Transverse colon (tissue), 4 donors: ENCODE results near the gene ATG2A. TPM values are rescaled to one million over a fixed set of nuclear protein-coding genes. Genes with fewer than 3 reads are reported as not detected.

ENCODE experiments used
- DNase-seq: peaks from one replicate; pipeline ENCODE4 v3.0.0-alpha.2; 2019
- H3K27ac ChIP-seq, 4 donors: fragments of 200-600 bp; sonication (generic); 2 replicates each; pipeline ENCODE4 v1.5.1; 2016 to 2018; ENCODE audit warnings: inconsistent platforms in 4 of 4
- H3K27me3 ChIP-seq: fragments of 200-600 bp; sonication (generic); 2 replicates; pipeline ENCODE4 v1.5.1; 2017; ENCODE audit warnings: inconsistent platforms
- H3K36me3 ChIP-seq, 4 donors: fragments of 200-600 bp; sonication (generic); 2 replicates each; pipeline ENCODE4 v1.5.1; 2017 to 2019; ENCODE audit warnings: inconsistent platforms in 4 of 4
- H3K4me1 ChIP-seq, 4 donors: fragments of 200-600 bp; sonication (generic); 2 replicates each; pipeline ENCODE4 v1.5.1; 2017 to 2020; ENCODE audit warnings: inconsistent platforms in 4 of 4
- H3K4me3 ChIP-seq, 4 donors: fragments of 200-600 bp; sonication (generic); 1 replicate in 1 of 4; 2 replicates in 3 of 4; pipeline versions ENCODE4 v1.5.1 to v1.6.1; 2017 to 2019; ENCODE audit warnings: inconsistent platforms in 4 of 4
- H3K9me3 ChIP-seq, 2 donors: fragments of 200-600 bp; sonication (generic); 2 replicates each; pipeline ENCODE4 v1.5.1; 2017 to 2019; ENCODE audit warnings: inconsistent platforms in 2 of 2
- EP300 ChIP-seq: sonication (generic); formaldehyde crosslinking; IDR thresholded peaks from one replicate; pipeline ENCODE4 v1.6.1; 2017; ENCODE audit warnings: antibody characterized with exemption, low read depth
- POLR2A ChIP-seq: fragments of 450-650 bp; IDR thresholded peaks from one replicate; pipeline ENCODE4 v1.6.1; 2016; ENCODE audit warnings: antibody characterized with exemption, mild to moderate bottlenecking, moderate library complexity
- POLR2AphosphoS5 ChIP-seq, 3 donors: sonication (generic); formaldehyde crosslinking; IDR thresholded peaks; one replicate each; pipeline ENCODE4 v1.6.1; 2016; ENCODE audit warnings: antibody characterized with exemption in 3 of 3
- WGBS, 2 donors: methylation state at CpG; one replicate each; pipeline ENCODE4 v1.1.5; 2018; ENCODE audit warnings: low coverage in 1 of 2; 5-methylcytosine and 5-hydroxymethylcytosine counted together
- in situ Hi-C, 4 donors: fragments of 200-750 bp; cut with MboI; loops; one replicate each; pipeline versions ENCODE4 v1.15.0 to v1.15.1; 2017; ENCODE audit warnings: low sequenced_read_pairs in 3 of 4, low pct_ligation_motif_present in 1 of 4, low pct_unique_long_range_greater_than_20kb in 1 of 4
- intact Hi-C: fragments of 100-400 bp; cut with DNase I; formaldehyde crosslinking; loops from one replicate; pipeline ENCODE4 v1.15.1; 2023; ENCODE audit warnings: low total_unique reads
- small RNA-seq, 4 donors: library from RNA; depleted of rRNA; stranded (forward); fragments of <200 nt; gene quantifications; one replicate each; pipeline ENCODE3, GENCODE V24; 2016
- total RNA-seq, 4 donors: library from RNA; depleted of rRNA; stranded (reverse); fragments of >200 nt; gene quantifications; one replicate each; pipeline ENCODE4 v1.1.0, GENCODE V29; 2016
- TF ChIP-seq, protein P1 (sequence below), 5 experiments: fragments of 200-600 bp in 3 of 5; fragments of 450-650 bp in 2 of 5; sonication (generic) in 3 of 5; IDR thresholded peaks; 1 replicate in 2 of 5; 2 replicates in 3 of 5; pipeline ENCODE4 v1.5.1; 2016 to 2017; ENCODE audit warnings: antibody characterized with exemption in 5 of 5, inconsistent platforms in 3 of 5, mild to moderate bottlenecking in 2 of 5, moderate library complexity in 1 of 5

The ATG2A gene
- total RNA-seq, 4 donors from 2014 or later: 30.1 to 82.3 (median 46.4) TPM

DNA sequence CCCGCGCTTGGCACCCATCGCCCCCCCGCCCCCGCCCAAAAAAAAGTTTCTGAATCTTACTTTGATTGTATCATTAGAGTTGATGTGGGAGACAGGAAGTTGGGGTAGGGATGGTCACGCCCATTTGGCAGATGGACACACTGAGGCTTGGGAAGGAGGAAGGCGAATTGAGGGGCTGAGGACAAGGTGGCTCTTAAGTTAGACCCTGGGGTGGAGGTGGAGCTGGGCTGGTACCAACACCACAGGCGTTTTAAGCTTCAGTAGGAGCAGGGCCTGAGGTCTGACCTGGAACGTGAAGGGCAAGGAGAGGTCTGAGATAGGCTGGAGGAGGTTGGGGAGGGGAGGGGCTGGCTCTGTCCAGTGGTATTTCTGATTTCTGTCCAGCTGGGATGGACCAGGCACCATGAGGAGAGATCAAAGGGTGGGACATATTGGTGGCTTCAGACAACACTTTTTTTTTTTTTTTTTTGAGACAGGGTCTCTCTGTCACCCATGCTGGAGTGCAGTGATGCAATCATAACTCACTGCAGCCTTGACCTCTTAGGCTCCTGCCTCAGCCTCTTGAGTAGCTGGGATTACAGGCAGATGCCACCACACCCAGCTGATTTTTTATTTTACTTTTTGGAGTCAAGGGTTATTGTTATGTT lies 71.8 kb downstream of the ATG2A start:
- DNase-seq: peak; percentile 39
- in situ Hi-C loops: loop anchor here (5.0 to 10.0 kb wide), 3 partner anchors 37 to 50 kb away; no protein-coding TSS in a partner anchor
- no peaks in the 10 kb centered on the region for H3K36me3 ChIP-seq
- H3K9me3 ChIP-seq: no peaks in the 10 kb centered on the region
- peak overlapping the region in 3 of 4 donors; percentile 44 to 66 (median 64) for H3K4me3 ChIP-seq
- no peaks in the 10 kb centered on the region for H3K27me3 ChIP-seq
- 25 to 30% methylated on average over 2 to 9 of the region's 9 CpGs for WGBS, 2 donors
- intact Hi-C loops: loop anchor here (5.0 kb wide), 1 partner anchor 52 kb away; no protein-coding TSS in a partner anchor
- peaks cover 27 to 50% (median 37%) of the 10 kb centered on the region in 4 donors for H3K4me1 ChIP-seq
- peak overlapping the region; percentile 75 to 90 (median 88) for H3K27ac ChIP-seq
- TF ChIP-seq POLR2A (no peak), POLR2AphosphoS5 (IDR thresholded peaks at IDR 0.05) (no peak), EP300 (no peak)
- TF ChIP-seq, protein P1, sequence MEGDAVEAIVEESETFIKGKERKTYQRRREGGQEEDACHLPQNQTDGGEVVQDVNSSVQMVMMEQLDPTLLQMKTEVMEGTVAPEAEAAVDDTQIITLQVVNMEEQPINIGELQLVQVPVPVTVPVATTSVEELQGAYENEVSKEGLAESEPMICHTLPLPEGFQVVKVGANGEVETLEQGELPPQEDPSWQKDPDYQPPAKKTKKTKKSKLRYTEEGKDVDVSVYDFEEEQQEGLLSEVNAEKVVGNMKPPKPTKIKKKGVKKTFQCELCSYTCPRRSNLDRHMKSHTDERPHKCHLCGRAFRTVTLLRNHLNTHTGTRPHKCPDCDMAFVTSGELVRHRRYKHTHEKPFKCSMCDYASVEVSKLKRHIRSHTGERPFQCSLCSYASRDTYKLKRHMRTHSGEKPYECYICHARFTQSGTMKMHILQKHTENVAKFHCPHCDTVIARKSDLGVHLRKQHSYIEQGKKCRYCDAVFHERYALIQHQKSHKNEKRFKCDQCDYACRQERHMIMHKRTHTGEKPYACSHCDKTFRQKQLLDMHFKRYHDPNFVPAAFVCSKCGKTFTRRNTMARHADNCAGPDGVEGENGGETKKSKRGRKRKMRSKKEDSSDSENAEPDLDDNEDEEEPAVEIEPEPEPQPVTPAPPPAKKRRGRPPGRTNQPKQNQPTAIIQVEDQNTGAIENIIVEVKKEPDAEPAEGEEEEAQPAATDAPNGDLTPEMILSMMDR (IDR thresholded peaks at IDR 0.05): no peak

Small RNAs within 50 kb of the gene (small RNA-seq; reads per million reads assigned to genes)
- gene MIR6749: 0 to 0.35 (median 0) reads per million in 4 donors
- gene MIR6750: 0 reads per million in 4 donors

Other genes with a start within 250 kb of the ATG2A start
- 1 to 10 TPM; 2.9 to 7.4 (median 6.8) TPM for gene NRXN2, start 194.0 kb downstream of the ATG2A start, total RNA-seq
- 10 to 100 TPM; 12.1 to 24.3 (median 17.3) TPM for gene RASGRP2, start 173.1 kb downstream of the ATG2A start, total RNA-seq
- gene PYGM, start 157.2 kb downstream of the ATG2A start, total RNA-seq: 1 to 10 TPM; 1.2 to 7.9 (median 2.2) TPM
- gene SF1, start 138.7 kb downstream of the ATG2A start, total RNA-seq: 100 to 1,000 TPM; 196 to 458 (median 377) TPM
- gene MAP4K2, start 114.0 kb downstream of the ATG2A start, total RNA-seq: 100 to 1,000 TPM in 2 of 4 donors, 10 to 100 TPM in 2; 10.1 to 369 (median 90.9) TPM
- 10 to 100 TPM; 19.5 to 30.3 (median 25.4) TPM for gene MEN1, start 106.7 kb downstream of the ATG2A start, total RNA-seq
- gene CDC42BPG, start 72.6 kb downstream of the ATG2A start, total RNA-seq: 10 to 100 TPM; 32.6 to 82.3 (median 46.9) TPM
- gene EHD1, start 38.6 kb downstream of the ATG2A start, total RNA-seq: 100 to 1,000 TPM in 2 of 4 donors, 10 to 100 TPM in 2; 67.9 to 202 (median 116) TPM
- 10 to 100 TPM; 16.7 to 38.1 (median 26.8) TPM for gene PPP2R5B, start 7.5 kb upstream of the ATG2A start, total RNA-seq
- gene GPHA2, start 18.7 kb upstream of the ATG2A start, total RNA-seq: 1 to 10 TPM in 1 of 4 donors, not detected in 3; 6.0 TPM
- not detected for gene MAJIN, start 54.9 kb upstream of the ATG2A start, total RNA-seq
- 10 to 100 TPM in 3 of 4 donors, 1 to 10 TPM in 1; 4.0 to 13.9 (median 11.2) TPM for gene BATF2, start 79.8 kb upstream of the ATG2A start, total RNA-seq
- 100 to 1,000 TPM in 1 of 4 donors, 10 to 100 TPM in 3; 28.4 to 147 (median 85.8) TPM for gene ARL2, start 97.0 kb upstream of the ATG2A start, total RNA-seq
- 10 to 100 TPM in 3 of 4 donors, 1 to 10 TPM in 1; 1.9 to 53.3 (median 35.9) TPM for gene SNX15, start 110.2 kb upstream of the ATG2A start, total RNA-seq
- 100 to 1,000 TPM in 1 of 4 donors, 10 to 100 TPM in 2, 1 to 10 TPM in 1; 3.7 to 105 (median 12.9) TPM for gene SAC3D1, start 124.0 kb upstream of the ATG2A start, total RNA-seq
- 100 to 1,000 TPM in 1 of 4 donors, 10 to 100 TPM in 2, not detected in 1; 13.8 to 105 (median 75.6) TPM for gene NAALADL1, start 141.3 kb upstream of the ATG2A start, total RNA-seq
- 1 to 10 TPM in 3 of 4 donors, not detected in 1; 1.9 to 2.6 (median 2.5) TPM for gene CDCA5, start 166.8 kb upstream of the ATG2A start, total RNA-seq
- gene ZFPL1, start 167.0 kb upstream of the ATG2A start, total RNA-seq: 100 to 1,000 TPM in 1 of 4 donors, 10 to 100 TPM in 3; 44.5 to 105 (median 64.2) TPM
- 100 to 1,000 TPM; 252 to 560 (median 437) TPM for gene VPS51, start 179.0 kb upstream of the ATG2A start, total RNA-seq
- 10 to 100 TPM; 29.4 to 59.5 (median 42.3) TPM for gene TM7SF2, start 194.7 kb upstream of the ATG2A start, total RNA-seq
- 10 to 100 TPM in 3 of 4 donors, 1 to 10 TPM in 1; 9.6 to 40.8 (median 12.2) TPM for gene ZNHIT2, start 200.5 kb upstream of the ATG2A start, total RNA-seq
- 100 to 1,000 TPM; 594 to 986 (median 662) TPM for gene FAU, start 204.9 kb upstream of the ATG2A start, total RNA-seq
- gene MRPL49, start 205.1 kb upstream of the ATG2A start, total RNA-seq: 100 to 1,000 TPM in 1 of 4 donors, 10 to 100 TPM in 3; 10.5 to 119 (median 60.9) TPM
- 10 to 100 TPM; 20.5 to 72.6 (median 51.9) TPM for gene SYVN1, start 217.3 kb upstream of the ATG2A start, total RNA-seq